T-helper 1 cell (primary cell): ENCODE data around the gene ATG12.
"Not testable (repeated sequence)": the region's sequence is repeated elsewhere in the genome, so short reads cannot be mapped to it uniquely, and the experiment has no call there.

Source experiments
- DNase-seq, 5 donors: peaks; one replicate each; pipeline ENCODE4 v3.0.0-alpha.2; 2012 to 2020
- total RNA-seq, 4 donors: gene quantifications; one replicate each; lab custom pipeline; 2026; lab: John Stamatoyannopoulos, UW

The ATG12 gene
- 67.5 to 93.0 (median 80.3) reads per million in 4 donors for total RNA-seq

DNA sequence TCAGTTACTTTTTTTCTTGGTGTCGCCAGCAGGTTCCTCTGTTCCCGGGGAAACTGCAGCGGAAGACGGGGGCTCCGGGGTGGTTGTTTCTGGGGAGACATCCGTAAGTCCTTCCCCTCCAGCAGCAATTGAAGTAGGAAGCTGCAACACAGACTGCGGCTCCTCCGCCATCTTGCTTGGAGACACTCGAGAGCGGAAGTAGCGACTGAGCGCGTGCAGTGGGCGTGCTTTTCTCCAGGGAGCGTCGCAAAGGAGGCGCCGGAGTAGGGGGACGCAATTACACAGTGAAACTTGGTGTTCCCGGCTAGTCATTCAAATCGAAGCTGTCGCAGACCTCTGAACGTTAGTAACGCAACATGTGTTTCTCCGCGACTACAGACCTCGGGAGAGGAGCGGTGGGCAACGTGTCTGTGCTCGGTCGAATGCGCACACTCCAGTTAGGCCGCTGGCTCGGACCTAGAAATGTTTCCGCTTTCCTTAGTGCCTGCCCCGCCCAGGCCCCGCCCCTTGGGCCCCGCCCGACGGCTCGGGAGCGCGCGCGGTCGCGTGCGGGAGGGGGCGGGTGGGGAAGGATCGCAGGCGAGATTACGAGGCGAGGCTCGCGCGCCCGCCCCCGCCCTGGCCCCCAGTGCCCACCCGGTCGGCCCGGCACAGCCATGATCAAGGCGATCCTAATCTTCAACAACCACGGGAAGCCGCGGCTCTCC is at the start of gene ATG12, which contains the start of gene AP3S1:
Gene ATG12, minus strand, starts transcription at position 184 of the 707 bp plus-strand sequence. Its CDS starts 13 bp downstream, at position 171.
Gene AP3S1, plus strand, starts transcription at position 554 of the 707 bp plus-strand sequence. Its CDS starts 103 bp downstream, at position 657.
- DNase-seq = peak; percentile 79 to 94 (median 86)

DNA sequence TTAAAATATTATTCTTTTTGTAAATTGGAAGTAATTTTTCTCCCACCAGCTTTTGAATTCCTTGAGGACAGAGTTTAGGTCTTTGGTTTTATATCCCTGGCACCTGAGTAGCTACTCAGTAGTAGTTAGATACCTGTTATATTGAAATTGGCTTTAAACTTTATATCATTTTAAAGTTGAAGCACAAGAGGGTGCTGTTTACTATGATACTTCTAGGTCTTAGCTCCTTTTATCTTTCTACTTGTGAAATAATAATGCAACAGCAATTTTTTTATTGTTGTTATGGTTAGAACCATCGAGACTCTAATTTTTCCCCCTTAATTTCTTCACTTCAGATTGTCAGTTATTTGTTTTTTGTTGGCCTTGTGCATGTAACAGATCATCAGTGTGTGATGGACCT is 46.7 kb upstream of the ATG12 start:
- no peak for DNase-seq

DNA sequence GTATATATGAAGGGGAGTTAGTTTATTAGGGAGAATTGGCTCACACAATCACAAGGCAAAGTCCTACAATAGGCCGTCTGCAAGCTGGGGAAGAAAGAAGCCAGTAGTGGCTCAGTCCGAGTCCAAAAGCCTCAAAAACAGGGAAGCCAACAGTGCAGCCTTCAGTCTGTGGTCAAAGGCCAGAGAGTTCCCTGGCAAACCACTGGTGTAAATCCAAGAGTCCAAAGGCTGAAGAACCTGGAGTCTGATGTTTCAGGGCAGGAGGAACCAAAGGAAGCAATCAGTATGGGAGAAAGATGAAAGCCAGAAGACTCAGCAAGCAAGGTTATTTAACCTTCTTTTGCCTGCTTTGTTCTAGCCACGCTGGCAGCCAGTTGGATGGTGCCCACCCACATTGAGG is 43.8 kb upstream of the ATG12 start:
- not testable (repeated sequence) for DNase-seq

- DNase-seq = no peak
These were observed 43.3 kb upstream of the ATG12 start for GRCh38 chr5:115884704-115885103.

- not testable (repeated sequence) for DNase-seq
These were observed 41.1 kb upstream of the ATG12 start for GRCh38 chr5:115882434-115882833.

DNA sequence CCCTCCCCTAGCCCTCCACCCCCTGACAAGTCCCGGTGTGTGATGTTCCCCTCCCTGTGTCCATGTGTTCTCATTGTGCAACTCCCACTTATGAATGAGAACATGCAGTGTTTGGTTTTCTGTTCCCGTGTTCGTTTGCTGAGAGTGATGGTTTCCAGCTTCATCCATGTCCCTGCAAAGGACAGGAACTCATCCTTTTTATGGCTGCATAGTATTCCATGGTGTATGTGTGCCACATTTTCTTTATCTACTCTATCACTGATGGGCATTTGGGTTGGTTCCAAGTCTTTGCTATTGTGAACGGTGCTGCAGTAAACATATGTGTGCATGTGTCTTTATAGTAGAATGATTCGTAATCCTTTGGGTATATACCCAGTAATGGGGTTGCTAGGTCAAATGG is 36.0 kb upstream of the ATG12 start:
- not testable (repeated sequence) for DNase-seq

GRCh38 chr5:115875447-115875846 is 34.1 kb upstream of the ATG12 start:
- DNase-seq = no peak

GRCh38 chr5:115873392-115873791 is 32.0 kb upstream of the ATG12 start:
- no peak for DNase-seq

- DNase-seq = no peak
These were observed 31.1 kb upstream of the ATG12 start for GRCh38 chr5:115872447-115872846.

GRCh38 chr5:115869256-115869795 is 28.0 kb upstream of the ATG12 start:
- no peak for DNase-seq

GRCh38 chr5:115859378-115859777 is 18.0 kb upstream of the ATG12 start:
- no peak for DNase-seq

DNA sequence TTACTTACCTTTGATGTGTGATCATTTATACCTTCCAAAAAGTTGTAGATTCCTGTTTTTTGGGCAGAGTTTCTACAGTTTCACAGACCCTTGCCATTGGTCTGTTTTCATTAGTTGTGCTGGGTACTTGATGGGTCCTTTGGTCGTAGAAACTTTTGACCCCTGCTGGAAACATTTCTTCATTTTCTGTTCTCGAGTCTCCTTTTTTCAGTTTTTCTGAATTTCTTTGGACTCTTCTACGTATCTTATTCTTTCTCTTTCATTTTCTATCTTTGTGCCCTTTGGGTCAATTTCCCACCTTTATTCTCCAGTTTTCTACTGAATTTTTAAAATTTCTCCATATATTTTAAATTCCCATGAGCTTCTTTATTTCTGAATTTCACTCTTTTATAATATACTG is 17.0 kb upstream of the ATG12 start:
- no peak for DNase-seq

DNA sequence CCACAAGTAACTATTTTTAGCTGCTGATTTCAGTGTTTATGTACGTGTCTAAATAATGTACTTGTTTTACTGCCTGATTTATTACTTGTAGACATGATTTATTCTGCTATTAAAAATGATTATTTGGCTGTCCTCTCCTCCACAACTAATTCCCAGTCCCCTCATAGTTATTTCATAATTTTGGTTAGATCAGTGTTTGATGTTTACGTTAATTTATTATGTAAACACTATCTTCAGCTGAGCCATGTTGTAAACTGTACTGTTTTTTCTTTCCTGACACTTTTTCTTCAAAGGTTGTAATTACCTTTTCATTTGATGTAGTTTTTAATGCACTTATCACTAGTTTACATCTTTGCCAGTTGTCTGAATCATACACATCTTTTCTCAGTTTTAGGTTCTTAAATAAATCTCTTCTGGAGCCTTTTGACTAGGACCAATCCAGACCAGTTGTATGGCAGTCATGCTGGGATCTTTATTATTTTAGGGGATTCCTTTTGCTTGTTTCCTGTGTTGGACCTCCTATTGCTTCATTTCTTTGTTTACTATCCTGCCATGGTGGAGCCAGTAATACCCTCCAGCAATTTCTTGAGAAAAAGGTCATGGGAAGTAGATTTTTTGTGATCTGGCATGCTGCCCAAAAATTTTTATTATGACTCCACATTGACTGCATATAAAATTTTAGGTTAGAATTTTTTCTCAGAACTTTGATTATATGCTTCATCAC is 16.4 kb upstream of the ATG12 start:
- DNase-seq = no peak

DNA sequence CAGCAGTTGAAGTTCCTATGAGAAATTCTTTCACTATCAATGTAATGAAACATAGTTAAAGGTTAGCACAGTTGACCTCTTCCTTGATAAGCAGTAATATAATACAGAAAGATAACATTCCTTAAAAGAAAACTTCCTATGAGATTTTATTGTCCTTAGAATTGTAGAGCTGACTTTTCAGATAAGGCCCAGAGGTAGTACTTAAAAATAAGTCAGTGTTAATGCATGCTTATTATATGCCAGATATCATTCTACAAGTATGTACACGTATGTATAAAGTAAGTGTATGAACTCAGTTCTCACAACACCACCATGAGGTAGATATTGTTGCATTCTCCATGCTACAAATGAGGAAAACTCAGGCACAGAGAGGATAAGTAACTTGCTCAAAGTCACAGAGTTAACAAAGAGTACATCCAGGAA is 15.7 kb upstream of the ATG12 start:
- DNase-seq = no peak

DNA sequence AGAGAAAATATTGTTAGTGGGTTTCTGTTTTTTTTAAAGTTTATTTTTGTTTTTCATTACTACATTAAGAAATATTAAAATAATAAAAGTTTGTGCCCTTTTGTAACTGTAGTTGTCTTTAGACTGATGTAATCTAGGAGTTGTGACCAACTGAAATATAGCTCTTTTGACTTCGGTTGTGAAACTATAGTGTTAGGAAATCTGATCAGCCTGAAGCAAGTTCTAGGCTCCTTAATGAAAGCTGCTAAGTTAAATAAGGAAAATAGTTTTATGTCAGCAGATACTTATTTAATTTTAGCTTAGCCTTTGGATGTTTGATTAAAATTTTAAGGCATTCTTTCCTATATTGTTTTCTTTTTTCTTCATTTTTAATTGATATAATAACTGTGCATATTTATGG is 14.6 kb upstream of the ATG12 start:
- DNase-seq = no peak

DNA sequence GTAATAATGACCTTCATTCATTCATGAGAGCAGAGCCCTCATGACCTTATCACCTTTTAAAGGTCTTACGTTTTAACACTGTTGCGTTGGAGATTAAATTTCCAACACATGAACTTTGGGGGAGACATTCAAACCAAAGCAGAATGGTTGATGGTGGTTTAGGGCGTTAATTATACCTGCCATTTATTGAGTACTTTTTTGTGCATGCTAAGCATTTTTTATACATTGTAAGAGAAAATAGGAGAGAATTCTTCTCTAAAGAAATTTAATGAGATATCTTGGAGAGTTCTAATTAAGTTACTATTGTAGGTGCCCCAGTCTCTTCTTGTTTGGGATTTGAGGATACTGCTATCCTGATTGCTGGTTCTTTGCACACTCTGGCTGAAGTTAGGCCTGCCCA is 12.8 kb upstream of the ATG12 start:
- no peak for DNase-seq

GRCh38 chr5:115850744-115851416 is 9.5 kb upstream of the ATG12 start:
- no peak for DNase-seq

- no peak for DNase-seq
These were observed 8.0 kb upstream of the ATG12 start for GRCh38 chr5:115849258-115849798.

- no peak for DNase-seq
These were observed 5.9 kb upstream of the ATG12 start for GRCh38 chr5:115847290-115847689.

DNA sequence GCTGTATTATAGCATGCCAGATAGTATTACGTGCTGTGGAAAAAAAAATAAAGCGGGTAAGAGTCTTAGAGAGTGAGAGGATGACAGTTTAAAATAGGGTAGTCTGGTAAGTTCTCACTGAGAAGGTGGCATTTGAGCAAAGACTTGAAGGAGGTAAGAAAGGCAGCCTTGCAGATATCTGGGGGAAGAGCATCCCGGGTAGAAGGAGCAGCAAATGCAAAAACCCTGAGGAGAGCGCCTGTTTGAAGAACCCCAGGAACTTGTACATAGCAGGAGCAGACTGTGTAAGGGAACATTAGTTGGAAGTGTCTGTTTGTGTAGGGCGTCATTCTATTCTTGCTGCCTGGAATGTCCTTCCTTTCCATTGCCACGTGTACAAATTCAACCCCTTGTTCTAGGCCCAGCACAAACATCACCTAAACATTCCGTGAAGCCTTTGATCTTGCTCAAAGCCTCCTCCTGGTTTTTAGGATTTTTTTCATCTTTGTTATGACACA is 3.0 kb upstream of the ATG12 start:
- no peak for DNase-seq

DNA sequence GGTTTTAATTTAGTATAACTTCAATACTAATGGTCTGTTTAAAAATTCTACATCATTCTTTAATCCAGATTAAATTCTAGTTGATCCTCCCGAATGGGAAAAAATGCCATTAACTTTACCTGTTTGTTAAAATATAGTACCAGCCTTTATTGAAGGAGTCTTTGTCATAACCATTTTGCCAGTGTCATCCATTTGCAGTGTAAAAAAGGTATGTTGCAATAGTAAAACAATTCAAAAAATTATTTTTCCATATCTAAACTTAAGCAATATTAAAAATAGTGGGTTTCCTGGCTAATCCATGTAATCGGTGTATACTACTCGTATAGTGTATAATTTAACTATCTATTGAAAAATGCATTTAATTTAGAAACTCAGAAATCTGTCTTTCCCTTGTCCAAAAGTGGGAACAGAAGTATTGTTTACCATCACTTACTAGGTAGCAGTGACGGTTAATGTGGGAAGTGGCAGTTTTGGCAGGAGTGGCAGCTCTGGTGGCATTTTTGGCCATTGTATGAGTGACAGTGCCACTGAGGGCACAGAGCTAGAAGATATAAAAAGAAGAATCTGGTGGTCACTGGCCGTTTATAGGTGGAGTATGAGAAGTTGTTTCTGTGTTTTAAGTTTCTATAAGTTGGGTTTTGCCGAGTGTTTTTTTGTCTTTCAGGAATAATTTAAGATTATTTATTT is 2.2 kb upstream of the ATG12 start:
- no peak for DNase-seq

GRCh38 chr5:115842952-115843351 is 1.6 kb upstream of the ATG12 start:
- no peak for DNase-seq
